ENCODE data around the gene MBNL1. TPM values are rescaled to one million over a fixed set of nuclear protein-coding genes. Genes with fewer than 3 reads are reported as not detected.

Gene MBNL1
- total and polyA plus RNA-seq, 8 donors: 15.2 to 73.2 (median 40.2) TPM

DNA sequence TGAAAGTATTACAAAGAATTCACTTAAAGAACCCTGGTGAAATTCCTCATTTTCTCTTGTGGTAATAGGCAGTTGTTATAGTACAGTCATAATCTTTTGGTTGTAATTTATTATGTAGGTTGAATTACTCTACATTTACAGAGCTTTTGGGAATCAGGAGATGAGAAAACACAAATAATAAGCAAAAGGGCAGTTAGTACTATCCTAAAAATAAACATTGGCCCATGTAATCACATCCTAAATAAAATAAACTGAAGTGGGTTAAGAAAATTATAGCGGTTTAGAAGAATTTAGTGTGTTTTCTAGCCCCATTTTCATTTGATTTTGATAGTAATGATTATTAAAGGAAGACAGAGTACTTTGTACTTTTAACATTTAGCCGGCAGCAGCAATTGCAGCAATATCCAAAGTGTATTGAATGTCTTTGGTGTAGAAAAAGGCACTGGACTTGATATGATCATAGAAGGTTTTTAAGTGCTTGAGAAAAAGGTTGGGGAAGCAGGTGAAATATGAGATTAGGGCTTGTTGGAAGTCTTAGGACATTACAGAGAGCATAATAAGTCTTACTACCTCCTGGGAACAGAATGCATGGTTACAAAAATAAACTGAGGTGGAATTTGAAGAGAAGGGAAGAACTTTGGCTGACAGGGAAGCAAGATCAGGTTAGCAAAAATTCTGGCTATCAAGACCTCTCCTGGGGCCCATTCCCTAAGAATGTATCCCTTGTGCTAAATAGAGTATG is 79.9 kb downstream of the MBNL1 start:
- Histone ChIP-seq H3K36me3 (no peaks in the 10 kb centered on the region), H3K4me3 (no peak overlapping the region), H3K27ac (no peak overlapping the region), H3K4me1 (peaks cover 0 to 12% (median 0%) of the 10 kb centered on the region in 3 donors), H3K9me3 (peaks cover 0 to 4% (median 0%) of the 10 kb centered on the region in 4 donors), H3K27me3 (no peaks in the 10 kb centered on the region)
- WGBS, 2 donors: 80 to 83% methylated on average over 2 of the region's 2 CpGs
- ATAC-seq (no peak), DNase-seq (no peak), FAIRE-seq (no peak)
- intact Hi-C loops (cut with DNase I): no loop called here
- TF ChIP-seq CTCF (IDR thresholded peaks at IDR 0.05): no peak

DNA sequence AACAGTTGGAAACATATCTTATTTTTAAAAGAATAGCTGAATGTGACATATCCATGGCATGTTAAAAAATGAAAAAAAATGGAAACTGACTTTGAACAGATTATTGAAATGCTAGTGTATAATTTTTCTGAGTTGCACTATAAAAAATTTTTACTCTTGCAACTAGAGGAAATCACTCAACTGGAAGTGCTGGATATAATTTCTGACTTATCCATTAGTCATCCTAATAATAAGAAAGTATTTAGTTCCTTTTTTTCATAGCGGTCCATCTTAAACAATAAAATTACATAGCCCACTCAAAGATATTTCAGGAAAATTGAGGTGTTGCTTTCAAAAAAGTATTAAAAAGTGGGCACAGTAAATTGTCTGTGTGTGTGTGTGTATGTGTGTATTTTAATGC is 80.7 kb downstream of the MBNL1 start:
- intact Hi-C loops (cut with DNase I): no loop called here
- Histone ChIP-seq H3K4me3 (no peak overlapping the region), H3K27ac (no peak overlapping the region), H3K4me1 (peaks cover 0 to 12% (median 0%) of the 10 kb centered on the region in 3 donors), H3K27me3 (no peaks in the 10 kb centered on the region), H3K9me3 (peaks cover 0 to 4% (median 0%) of the 10 kb centered on the region in 4 donors), H3K36me3 (no peaks in the 10 kb centered on the region)
- TF ChIP-seq CTCF (IDR thresholded peaks at IDR 0.05): no peak
- ATAC-seq (no peak), FAIRE-seq (no peak), DNase-seq (no peak)
- 86 to 89% methylated on average over 1 of the region's 1 CpG for WGBS, 2 donors

DNA sequence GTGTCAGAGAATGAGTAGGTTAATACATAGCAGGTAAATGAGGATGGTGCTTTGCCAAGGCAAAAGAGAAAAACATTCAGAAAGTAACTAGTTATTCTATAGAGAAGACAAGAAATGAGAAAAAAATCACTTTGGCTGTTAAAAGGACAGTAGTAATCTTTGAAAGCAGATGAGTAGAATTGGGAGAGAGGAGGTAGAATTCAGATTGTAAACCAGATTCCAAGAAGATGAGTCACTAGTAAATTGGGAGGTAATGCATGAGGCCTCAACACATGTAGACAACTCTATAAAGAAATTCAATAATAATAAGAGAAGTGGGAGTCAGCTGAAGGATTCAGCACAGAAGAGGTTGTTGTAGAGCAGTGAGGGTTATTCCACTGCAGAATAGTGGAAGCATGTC is 81.4 kb downstream of the MBNL1 start:
- ATAC-seq: no peak
- peaks cover 0 to 4% (median 0%) of the 10 kb centered on the region in 4 donors for H3K9me3 ChIP-seq
- no peak for DNase-seq
- no peak overlapping the region for H3K4me3 ChIP-seq
- no peak for TF ChIP-seq CTCF (IDR thresholded peaks at IDR 0.05)
- no peak for FAIRE-seq
- peaks cover 0 to 14% (median 0%) of the 10 kb centered on the region in 3 donors for H3K4me1 ChIP-seq
- no peak overlapping the region for H3K27ac ChIP-seq
- H3K36me3 ChIP-seq: no peaks in the 10 kb centered on the region
- H3K27me3 ChIP-seq: no peaks in the 10 kb centered on the region
- intact Hi-C loops (cut with DNase I): no loop called here

- intact Hi-C loops (cut with DNase I): no loop called here
- no peak for DNase-seq
- Histone ChIP-seq H3K27ac (no peak overlapping the region), H3K9me3 (peaks cover 0 to 4% (median 0%) of the 10 kb centered on the region in 4 donors), H3K4me3 (no peak overlapping the region), H3K4me1 (peaks cover 0 to 21% (median 0%) of the 10 kb centered on the region in 3 donors), H3K36me3 (no peaks in the 10 kb centered on the region), H3K27me3 (no peaks in the 10 kb centered on the region)
- no peak for ATAC-seq
- WGBS, 2 donors: 80 to 83% methylated on average over 4 of the region's 4 CpGs
- no peak for FAIRE-seq
- no peak for TF ChIP-seq CTCF (IDR thresholded peaks at IDR 0.05)
These were observed 82.0 kb downstream of the MBNL1 start for GRCh38 chr3:152350776-152351175.

GRCh38 chr3:152352554-152352953 is 83.8 kb downstream of the MBNL1 start:
- intact Hi-C loops (cut with DNase I): no loop called here
- DNase-seq (no peak), ATAC-seq (no peak), FAIRE-seq (no peak)
- Histone ChIP-seq H3K36me3 (no peaks in the 10 kb centered on the region), H3K4me3 (no peak overlapping the region), H3K4me1 (peaks cover 0 to 22% (median 0%) of the 10 kb centered on the region in 3 donors), H3K9me3 (peaks cover 0 to 4% (median 0%) of the 10 kb centered on the region in 4 donors), H3K27me3 (no peaks in the 10 kb centered on the region), H3K27ac (no peak overlapping the region)
- TF ChIP-seq CTCF (IDR thresholded peaks at IDR 0.05): no peak
- 91 to 94% methylated on average over 4 of the region's 4 CpGs for WGBS, 2 donors
